A673 (cell line): Measurements from ENCODE around the gene GLT6D1. TPM values are rescaled to one million over a fixed set of nuclear protein-coding genes. Genes with fewer than 3 reads are reported as not detected.

ENCODE experiments used
- BruUV-seq: library from RNA; stranded (reverse); fragments of 400-500 nt; replicated peaks from 2 replicates; lab custom pipeline; 2021; lab: Mats Ljungman, UMichigan
- CTCF ChIA-PET: fragments of 300-600 bp; sonication (Branson Sonifier 250); formaldehyde crosslinking; loops from one replicate; lab custom pipeline; 2022; ENCODE audit warnings: antibody characterized with exemption; lab: Charles Lee
- POLR2A ChIA-PET: fragments of 300-600 bp; sonication (Branson Sonifier 250); formaldehyde crosslinking; loops from one replicate; lab custom pipeline; 2022; ENCODE audit warnings: antibody characterized with exemption; ENCODE audit not compliant: low non-redundant PET; lab: Charles Lee
- DNase-seq: peaks from one replicate; pipeline ENCODE4 v3.0.0-alpha.2; 2015; ENCODE audit warnings: low spot score
- H3K27ac ChIP-seq: fragments of 200-600 bp; sonication (generic); 2 replicates; pipeline ENCODE4 v1.5.1; 2016; ENCODE audit warnings: mixed run types, low read depth, mild to moderate bottlenecking, mixed read lengths, antibody characterized with exemption, low read length; ENCODE audit not compliant: poor library complexity, severe bottlenecking
- H3K27me3 ChIP-seq: fragments of 200-600 bp; sonication (generic); replicated peaks from 2 replicates; pipeline ENCODE4 v1.6.1; 2017; ENCODE audit warnings: mixed run types, low read depth, mild to moderate bottlenecking, mixed read lengths, antibody characterized with exemption, low read length; ENCODE audit not compliant: insufficient read depth, poor library complexity
- H3K36me3 ChIP-seq: fragments of 200-600 bp; sonication (generic); 2 replicates; pipeline ENCODE4 v1.6.1; 2016; ENCODE audit warnings: mixed run types, mild to moderate bottlenecking, mixed read lengths, antibody characterized with exemption, low read length; ENCODE audit not compliant: insufficient read depth, poor library complexity, severe bottlenecking
- H3K4me1 ChIP-seq: fragments of 200-600 bp; sonication (generic); 2 replicates; pipeline ENCODE4 v1.6.1; 2017; ENCODE audit warnings: mixed run types, mild to moderate bottlenecking, mixed read lengths, antibody characterized with exemption, low read length; ENCODE audit not compliant: insufficient read depth, poor library complexity, severe bottlenecking
- H3K4me3 ChIP-seq: fragments of 200-600 bp; sonication (generic); 2 replicates; pipeline ENCODE4 v1.5.1; 2016; ENCODE audit warnings: low read depth, mixed run types, mild to moderate bottlenecking, mixed read lengths, low read length; ENCODE audit not compliant: poor library complexity, severe bottlenecking
- H3K9me3 ChIP-seq: fragments of 200-600 bp; sonication (generic); 2 replicates; pipeline ENCODE4 v1.6.1; 2016; ENCODE audit warnings: mixed run types, low read depth, mild to moderate bottlenecking, mixed read lengths, antibody characterized with exemption, low read length; ENCODE audit not compliant: poor library complexity, severe bottlenecking
- CTCF ChIP-seq: fragments of 300-800, 200-600 bp; sonication (generic); conservative IDR thresholded peaks from 2 replicates; pipeline ENCODE4 v1.5.1; 2017; ENCODE audit warnings: low read depth, mild to moderate bottlenecking, antibody characterized with exemption, low read length, moderate library complexity, mixed read lengths
- EZH2 ChIP-seq: fragments of 200-600 bp; sonication (generic); IDR thresholded peaks from 2 replicates; pipeline ENCODE4 v1.6.1; 2017; ENCODE audit warnings: borderline replicate concordance, low read depth, mild to moderate bottlenecking, mixed read lengths, antibody characterized with exemption, low read length; ENCODE audit not compliant: poor library complexity, severe bottlenecking
- intact Hi-C: fragments of 100-400 bp; cut with micrococcal nuclease; formaldehyde crosslinking; loops from one replicate; pipeline ENCODE4 v1.10.0; 2022; ENCODE audit not compliant: unreplicated experiment
- total RNA-seq: library from RNA; stranded (reverse); gene quantifications from 2 replicates; pipeline ENCODE4 v1.2.3, GENCODE V29; 2021

Gene GLT6D1
- total RNA-seq, 1 experiment from 2014 or later = not detected

GRCh38 chr9:135590486-135591079 is 48.8 kb downstream of the GLT6D1 start:
- BruUV-seq = no TSS peak
- POLR2A ChIA-PET = no interaction called here
- H3K4me1 ChIP-seq = no peaks in the 10 kb centered on the region
- DNase-seq = no peak
- no peaks in the 10 kb centered on the region for H3K36me3 ChIP-seq
- CTCF ChIA-PET = no interaction called here
- peaks cover 11% of the 10 kb centered on the region for H3K9me3 ChIP-seq
- intact Hi-C loops = no loop called here
- TF ChIP-seq EZH2 (no peak), CTCF (no peak)
- peaks cover 2% of the 10 kb centered on the region for H3K27me3 ChIP-seq
- H3K27ac ChIP-seq = no peak overlapping the region
- H3K4me3 ChIP-seq = no peak overlapping the region

- intact Hi-C loops = no loop called here
- no peak overlapping the region for H3K27ac ChIP-seq
Measured at GRCh38 chr9:135589596-135590485, 49.5 kb downstream of the GLT6D1 start.

More at GRCh38 chr9:135589596-135590485, 49.5 kb downstream of the GLT6D1 start:
- no peak for TF ChIP-seq EZH2
- TF ChIP-seq CTCF = no peak
- Histone ChIP-seq H3K9me3 (peaks cover 4% of the 10 kb centered on the region), H3K36me3 (no peaks in the 10 kb centered on the region), H3K4me1 (no peaks in the 10 kb centered on the region), H3K27me3 (no peaks in the 10 kb centered on the region), H3K4me3 (no peak overlapping the region)
- ChIA-PET CTCF (no interaction called here), POLR2A (no interaction called here)
- DNase-seq = no peak
- no TSS peak for BruUV-seq
